Vagina (tissue), 2 donors: ENCODE measurements around the gene PTPRN2. TPM values are rescaled to one million over a fixed set of nuclear protein-coding genes. Genes with fewer than 3 reads are reported as not detected.

Experiments used
- DNase-seq, 2 donors: peaks; one replicate each; pipeline ENCODE4 v3.0.0-alpha.2; 2017; ENCODE audit errors: extremely low spot score in 2 of 2
- H3K27ac ChIP-seq: fragments of 200-600 bp; sonication (generic); one replicate; pipeline ENCODE4 v1.5.1; 2019
- H3K27me3 ChIP-seq: fragments of 200-600 bp; sonication (generic); one replicate; pipeline ENCODE4 v1.5.1; 2019
- H3K36me3 ChIP-seq, 2 donors: fragments of 200-600 bp; sonication (generic); one replicate each; pipeline ENCODE4 v1.5.1; 2017 to 2019
- H3K4me1 ChIP-seq: fragments of 200-600 bp; sonication (generic); one replicate; pipeline ENCODE4 v1.5.1; 2019
- H3K4me3 ChIP-seq, 2 donors: fragments of 200-600 bp; sonication (generic); 1 replicate in 1 of 2; 2 replicates in 1 of 2; pipeline ENCODE4 v1.5.1; 2016 to 2019
- H3K9me3 ChIP-seq: fragments of 200-600 bp; sonication (generic); one replicate; pipeline ENCODE4 v1.5.1; 2019
- CTCF ChIP-seq, 3 experiments: fragments of 450-650 bp in 2 of 3; fragments of 200-600 bp in 1 of 3; sonication (generic) in 1 of 3; IDR thresholded peaks; one replicate each; pipeline ENCODE4 v1.5.1; 2017 to 2019; ENCODE audit warnings: antibody characterized with exemption in 3 of 3, mild to moderate bottlenecking in 2 of 3, moderate library complexity in 2 of 3
- POLR2A ChIP-seq, 2 donors: fragments of 450-650 bp; IDR thresholded peaks; one replicate each; pipeline ENCODE4 v1.6.1; 2017; ENCODE audit warnings: antibody characterized with exemption in 2 of 2, mild to moderate bottlenecking in 2 of 2, moderate library complexity in 2 of 2
- POLR2AphosphoS5 ChIP-seq, 2 donors: sonication (generic); formaldehyde crosslinking; IDR thresholded peaks; one replicate each; pipeline ENCODE4 v1.9.0; 2017; ENCODE audit warnings: antibody characterized with exemption in 2 of 2, mild to moderate bottlenecking in 2 of 2, low read depth in 1 of 2; ENCODE audit not compliant: insufficient read depth in 1 of 2
- intact Hi-C: fragments of 100-400 bp; cut with DNase I; formaldehyde crosslinking; loops from one replicate; pipeline ENCODE4 v1.15.1; 2023
- total RNA-seq: library from RNA; depleted of rRNA; stranded (reverse); fragments of >200 nt; gene quantifications from one replicate; pipeline ENCODE4 v1.2.3, GENCODE V29; 2016

The PTPRN2 gene
- total RNA-seq, 1 donor from 2014 or later, result 7.4 TPM

- intact Hi-C loops, result no loop called here
- DNase-seq, result no peak
- no peaks in the 10 kb centered on the region for H3K4me1 ChIP-seq
- no peaks in the 10 kb centered on the region for H3K27me3 ChIP-seq
- no peaks in the 10 kb centered on the region for H3K9me3 ChIP-seq
- TF ChIP-seq POLR2AphosphoS5 (IDR thresholded peaks at IDR 0.05; ENCODE audit: insufficient read depth in 1 of 2, low read depth in 1 of 2) (no peak), CTCF (IDR thresholded peaks at IDR 0.05) (no peak), POLR2A (IDR thresholded peaks at IDR 0.05) (no peak)
- H3K36me3 ChIP-seq, result no peaks in the 10 kb centered on the region
- H3K4me3 ChIP-seq, result no peak overlapping the region
- no peak overlapping the region for H3K27ac ChIP-seq
These were observed 108.5 kb downstream of the PTPRN2 start for GRCh38 chr7:158479021-158479663.

DNA sequence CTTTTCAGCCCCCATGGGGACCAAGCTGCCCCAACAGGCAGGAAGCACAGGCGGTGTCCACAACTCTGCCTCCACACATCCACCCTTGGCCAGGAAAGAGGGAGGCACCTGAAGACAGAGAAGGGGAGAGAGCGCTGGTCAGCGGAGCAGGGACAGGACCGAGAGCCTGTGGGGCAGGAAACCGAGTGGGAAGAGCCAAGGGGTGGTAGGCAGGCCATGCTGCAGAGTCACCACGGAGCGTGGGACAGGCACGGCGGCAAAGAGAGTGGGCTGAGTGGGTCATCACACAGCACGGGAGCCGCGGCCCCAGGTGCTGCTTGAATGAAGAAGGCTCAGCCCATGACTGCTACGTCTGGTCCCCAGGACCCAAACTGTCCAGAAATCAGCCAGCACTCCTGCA lies 109.8 kb downstream of the PTPRN2 start:
- Histone ChIP-seq H3K36me3 (no peaks in the 10 kb centered on the region), H3K27me3 (no peaks in the 10 kb centered on the region), H3K9me3 (no peaks in the 10 kb centered on the region), H3K27ac (no peak overlapping the region), H3K4me1 (no peaks in the 10 kb centered on the region), H3K4me3 (no peak overlapping the region)
- intact Hi-C loops, result no loop called here
- TF ChIP-seq CTCF (IDR thresholded peaks at IDR 0.05) (no peak), POLR2AphosphoS5 (IDR thresholded peaks at IDR 0.05; ENCODE audit: insufficient read depth in 1 of 2, low read depth in 1 of 2) (no peak), POLR2A (IDR thresholded peaks at IDR 0.05) (no peak)
- no peak for DNase-seq

DNA sequence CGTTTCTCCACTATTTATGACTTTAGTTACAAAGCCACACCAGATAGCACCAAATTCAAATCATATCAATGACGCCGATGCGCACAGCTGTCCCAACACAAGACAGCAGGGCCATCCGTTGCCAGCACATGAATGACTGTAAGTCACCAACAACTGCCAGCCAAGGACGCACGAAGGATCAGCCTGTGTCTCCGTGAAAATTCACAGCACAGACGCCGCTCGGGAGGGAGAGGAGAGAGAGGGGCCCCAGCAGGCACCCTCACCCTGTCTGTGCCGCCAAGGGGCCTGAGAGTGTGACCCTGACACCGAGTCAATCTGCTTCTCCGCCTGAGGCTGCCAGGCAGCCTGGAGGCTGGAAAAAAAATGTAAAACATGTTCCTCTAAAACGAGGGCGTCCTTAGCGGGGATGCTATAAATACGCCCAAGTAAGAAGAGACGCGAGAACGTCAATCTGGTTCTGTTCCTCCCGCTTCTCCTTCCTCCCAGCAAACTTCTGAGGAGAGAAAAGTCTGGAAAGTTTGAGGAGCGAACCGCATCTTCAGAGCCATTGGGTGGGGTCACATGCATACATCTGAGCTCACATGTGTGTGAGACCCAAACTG lies 111.2 kb downstream of the PTPRN2 start:
- intact Hi-C loops, result no loop called here
- TF ChIP-seq POLR2AphosphoS5 (IDR thresholded peaks at IDR 0.05; ENCODE audit: insufficient read depth in 1 of 2, low read depth in 1 of 2) (no peak), POLR2A (IDR thresholded peaks at IDR 0.05) (no peak), CTCF (IDR thresholded peaks at IDR 0.05) (no peak)
- H3K27me3 ChIP-seq, result no peaks in the 10 kb centered on the region
- no peak overlapping the region for H3K4me3 ChIP-seq
- H3K9me3 ChIP-seq, result no peaks in the 10 kb centered on the region
- no peak for DNase-seq
- H3K27ac ChIP-seq, result no peak overlapping the region
- no peaks in the 10 kb centered on the region for H3K4me1 ChIP-seq
- H3K36me3 ChIP-seq, result no peaks in the 10 kb centered on the region

DNA sequence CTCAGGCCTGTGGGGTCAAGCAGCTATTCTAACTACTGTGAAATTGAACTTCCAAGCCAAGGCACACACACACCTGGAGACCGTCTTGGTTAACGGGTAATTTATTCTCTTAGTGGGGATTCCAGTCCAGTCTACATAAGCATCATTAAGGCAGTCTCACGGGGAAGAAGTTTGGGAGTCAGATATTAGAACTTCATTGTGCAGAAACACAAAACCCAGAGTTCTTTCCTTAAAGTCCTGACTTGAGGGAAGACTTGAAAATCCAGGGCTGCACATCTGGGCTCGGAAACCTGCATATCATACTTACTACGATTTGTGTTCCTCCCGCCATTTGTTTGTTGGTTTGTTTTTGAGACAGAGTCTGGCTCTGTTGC lies 112.0 kb downstream of the PTPRN2 start:
- DNase-seq, result no peak

More for the DNA sequence above, 112.0 kb downstream of the PTPRN2 start:
- intact Hi-C loops, result no loop called here
- no peak overlapping the region for H3K4me3 ChIP-seq
- H3K27me3 ChIP-seq, result no peaks in the 10 kb centered on the region
- H3K4me1 ChIP-seq, result no peaks in the 10 kb centered on the region
- H3K27ac ChIP-seq, result no peak overlapping the region
- TF ChIP-seq POLR2AphosphoS5 (IDR thresholded peaks at IDR 0.05; ENCODE audit: insufficient read depth in 1 of 2, low read depth in 1 of 2) (no peak), POLR2A (IDR thresholded peaks at IDR 0.05) (no peak), CTCF (IDR thresholded peaks at IDR 0.05) (no peak)
- no peaks in the 10 kb centered on the region for H3K36me3 ChIP-seq
- H3K9me3 ChIP-seq, result no peaks in the 10 kb centered on the region
